Left ventricle myocardium inferior (tissue), 1 donor: ENCODE results near the gene MRPS31. TPM values are rescaled to one million over a fixed set of nuclear protein-coding genes. Genes with fewer than 3 reads are reported as not detected.
"Not testable (repeated sequence)": the region's sequence is repeated elsewhere in the genome, so short reads cannot be mapped to it uniquely, and the experiment has no call there.

Experiments used
- DNase-seq: peaks from one replicate; pipeline ENCODE4 v3.0.0-alpha.2; 2020
- H3K27ac ChIP-seq: fragments of 200-600 bp; replicated peaks from 2 replicates; pipeline ENCODE4 v1.8.0; 2021
- H3K27me3 ChIP-seq: fragments of 200-600 bp; 2 replicates; pipeline ENCODE4 v1.8.0; 2021; ENCODE audit warnings: low read depth
- H3K36me3 ChIP-seq: fragments of 200-600 bp; 2 replicates; pipeline ENCODE4 v1.8.0; 2021
- H3K4me1 ChIP-seq: fragments of 200-600 bp; 2 replicates; pipeline ENCODE4 v1.8.0; 2021
- H3K4me3 ChIP-seq: fragments of 200-600 bp; 2 replicates; pipeline ENCODE4 v1.8.0; 2021; ENCODE audit warnings: mild to moderate bottlenecking, moderate library complexity
- H3K9me3 ChIP-seq: fragments of 200-600 bp; replicated peaks from 2 replicates; pipeline ENCODE4 v1.8.0; 2021
- CTCF ChIP-seq: fragments of 200-600 bp; IDR thresholded peaks from 2 replicates; pipeline ENCODE4 v1.8.0; 2021; ENCODE audit warnings: antibody characterized with exemption, mild to moderate bottlenecking, borderline replicate concordance
- intact Hi-C: fragments of 100-400 bp; cut with micrococcal nuclease; formaldehyde crosslinking; loops from one replicate; pipeline ENCODE4 v1.11.0; 2022
- total RNA-seq: library from RNA; stranded (reverse); fragmentation: NEBNext Ultra II Directional; extraction: Animal tissue kit (Norgen Biotek cat#: 25700); gene quantifications from one replicate; pipeline ENCODE4 v1.2.1, GENCODE V29; 2021
- donor health status: DM: no; HTN: yes; CAD: no; lungs with severe emphysema.

The MRPS31 gene
- total RNA-seq, 1 donor from 2014 or later: 32.2 TPM

DNA sequence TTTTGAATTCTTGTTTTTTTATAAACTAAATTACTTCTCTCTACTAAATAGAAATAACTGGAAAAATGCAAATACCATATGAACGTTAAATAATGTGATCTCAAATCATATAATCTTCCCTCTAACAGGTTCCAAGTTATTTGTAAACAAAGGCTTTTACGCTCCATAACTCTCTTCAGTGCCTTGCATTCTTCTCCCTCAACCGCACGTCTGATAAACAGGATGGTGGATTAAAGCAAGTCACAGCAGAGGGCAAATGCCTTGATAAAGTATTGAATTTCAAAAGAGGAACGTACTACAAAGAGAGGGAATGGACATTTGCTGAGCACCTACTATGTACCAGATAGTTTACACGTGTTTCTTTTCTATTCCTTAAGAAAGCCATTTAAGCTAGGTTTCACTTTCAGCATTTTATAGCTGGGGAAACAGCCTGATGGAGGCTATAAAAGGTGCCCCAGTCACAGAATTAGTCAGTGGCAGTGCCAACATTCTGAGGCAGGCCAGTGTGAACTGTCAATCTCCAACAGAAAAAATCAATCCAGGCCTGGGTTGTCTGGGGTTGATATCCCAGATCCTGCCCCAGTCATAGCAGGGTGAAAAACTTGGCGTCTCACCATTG, 15.8 kb downstream of the MRPS31 start:
- H3K9me3 ChIP-seq: no peaks in the 10 kb centered on the region
- H3K27me3 ChIP-seq: no peaks in the 10 kb centered on the region
- no peak for TF ChIP-seq CTCF
- no peak overlapping the region for H3K27ac ChIP-seq
- H3K4me3 ChIP-seq: no peak overlapping the region
- peaks cover 92% of the 10 kb centered on the region for H3K36me3 ChIP-seq
- H3K4me1 ChIP-seq: no peaks in the 10 kb centered on the region
- intact Hi-C loops: no loop called here
- no peak for DNase-seq

GRCh38 chr13:40749327-40749726, 21.7 kb downstream of the MRPS31 start:
- Histone ChIP-seq H3K4me3 (no peak overlapping the region), H3K27me3 (no peaks in the 10 kb centered on the region), H3K27ac (no peak overlapping the region), H3K4me1 (no peaks in the 10 kb centered on the region), H3K36me3 (peaks cover 71% of the 10 kb centered on the region), H3K9me3 (no peaks in the 10 kb centered on the region)
- TF ChIP-seq CTCF: peak; percentile 21
- intact Hi-C loops: no loop called here
- no peak for DNase-seq

GRCh38 chr13:40735232-40735548, 35.8 kb downstream of the MRPS31 start:
- H3K27me3 ChIP-seq, DNase-seq, H3K27ac ChIP-seq, H3K9me3 ChIP-seq, H3K4me1 ChIP-seq, H3K4me3 ChIP-seq, intact Hi-C loops: not testable (repeated sequence)
- H3K36me3 ChIP-seq: peaks cover 12% of the 10 kb centered on the region

GRCh38 chr13:40734536-40735231, 36.3 kb downstream of the MRPS31 start:
- DNase-seq, H3K27me3 ChIP-seq, intact Hi-C loops, H3K4me3 ChIP-seq, H3K9me3 ChIP-seq, H3K4me1 ChIP-seq, H3K27ac ChIP-seq: not testable (repeated sequence)
- H3K36me3 ChIP-seq: peaks cover 13% of the 10 kb centered on the region

DNA sequence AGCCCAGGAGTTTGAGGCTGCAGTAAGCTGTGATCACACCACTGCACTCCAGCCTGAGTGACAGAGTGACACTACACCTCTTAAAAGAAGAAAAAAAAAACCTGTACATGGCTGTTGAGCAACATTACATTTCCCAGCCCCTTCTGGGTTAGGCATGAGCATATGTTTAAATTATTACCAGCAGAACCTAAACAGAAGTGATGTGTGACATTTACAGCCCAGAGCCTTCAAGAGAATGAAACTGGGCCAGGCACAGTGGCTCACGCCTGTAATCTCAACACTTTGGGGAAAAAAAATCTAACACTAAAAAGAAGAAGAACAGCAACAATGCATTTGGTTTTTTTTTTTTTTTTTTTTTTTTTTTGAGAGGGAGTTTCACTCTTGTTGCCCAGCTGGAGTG, 38.3 kb downstream of the MRPS31 start:
- no peaks in the 10 kb centered on the region for H3K27me3 ChIP-seq
- TF ChIP-seq CTCF: no peak

GRCh38 chr13:40728595-40728994, 42.4 kb downstream of the MRPS31 start:
- H3K9me3 ChIP-seq: no peaks in the 10 kb centered on the region
- TF ChIP-seq CTCF: no peak
- DNase-seq: no peak
- intact Hi-C loops: no loop called here
- no peak overlapping the region for H3K4me3 ChIP-seq
- H3K27me3 ChIP-seq: no peaks in the 10 kb centered on the region
- peaks cover 48% of the 10 kb centered on the region for H3K36me3 ChIP-seq
- H3K27ac ChIP-seq: no peak overlapping the region
- H3K4me1 ChIP-seq: no peaks in the 10 kb centered on the region

More for the DNA sequence above, 38.3 kb downstream of the MRPS31 start:
- Histone ChIP-seq H3K27ac (no peak overlapping the region), H3K4me3 (no peak overlapping the region), H3K36me3 (peaks cover 33% of the 10 kb centered on the region), H3K9me3 (no peaks in the 10 kb centered on the region), H3K4me1 (no peaks in the 10 kb centered on the region)
- no peak for DNase-seq
- intact Hi-C loops: no loop called here

GRCh38 chr13:40714433-40714832, 56.6 kb downstream of the MRPS31 start:
- H3K4me1 ChIP-seq, DNase-seq, intact Hi-C loops, H3K4me3 ChIP-seq, H3K27me3 ChIP-seq, H3K27ac ChIP-seq: not testable (repeated sequence)
- Histone ChIP-seq H3K9me3 (peaks cover 43% of the 10 kb centered on the region), H3K36me3 (peaks cover 68% of the 10 kb centered on the region)
